Loucy (cell line): Measurements from ENCODE around the gene TMEM106A.

ENCODE experiments used
- CTCF ChIP-seq: fragments of 200-600 bp; sonication (generic); conservative IDR thresholded peaks from 2 replicates; pipeline ENCODE4 v1.5.1; 2014; ENCODE audit warnings: mild to moderate bottlenecking, antibody characterized with exemption, low read length
- EZH2phosphoT487 ChIP-seq: fragments of 200-600 bp; IDR thresholded peaks from 2 replicates; pipeline ENCODE4 v1.6.1; 2018; ENCODE audit warnings: antibody characterized with exemption, mild to moderate bottlenecking, moderate library complexity, borderline replicate concordance

DNA sequence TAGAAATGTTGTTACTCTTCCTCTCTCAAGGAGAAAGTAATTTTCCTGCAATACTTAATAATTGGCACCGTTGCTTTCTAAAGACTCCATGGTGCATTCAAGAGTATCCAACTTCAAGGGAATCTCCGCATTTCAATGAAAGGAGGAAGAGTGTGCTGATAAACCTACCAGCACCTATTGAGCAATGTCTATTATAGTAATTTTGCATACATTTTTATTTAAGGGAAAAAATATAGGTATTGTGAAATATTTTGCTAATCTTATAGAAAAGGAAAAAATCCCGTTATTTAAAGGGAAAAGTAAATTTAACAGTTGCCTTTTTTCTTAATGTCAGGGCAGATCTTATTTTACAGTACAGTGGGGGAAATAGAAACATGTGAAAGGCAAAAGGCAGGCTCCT lies 1.1 kb upstream of the TMEM106A start:
- TF ChIP-seq CTCF = no peak
- TF ChIP-seq EZH2phosphoT487 = no peak
